ENCODE data around the gene ANKH.

GRCh38 chr5:14850419-14851049 is 21.0 kb downstream of the ANKH start:
- no peak for TF ChIP-seq CTCF (conservative IDR thresholded peaks at IDR 0.05)
- no peak for TF ChIP-seq EZH2 (IDR thresholded peaks at IDR 0.05; ENCODE audit: low read depth)
